HG03432 (cell line): Measurements from ENCODE around the gene ADNP2.

Experiments used
- ATAC-seq: cut with Tn5 transposase; IDR thresholded peaks from one replicate; pipeline ENCODE4 v1.9.1; 2021; ENCODE audit warnings: mild to moderate bottlenecking, moderate library complexity; ENCODE audit not compliant: unreplicated experiment

Gene ADNP2

DNA sequence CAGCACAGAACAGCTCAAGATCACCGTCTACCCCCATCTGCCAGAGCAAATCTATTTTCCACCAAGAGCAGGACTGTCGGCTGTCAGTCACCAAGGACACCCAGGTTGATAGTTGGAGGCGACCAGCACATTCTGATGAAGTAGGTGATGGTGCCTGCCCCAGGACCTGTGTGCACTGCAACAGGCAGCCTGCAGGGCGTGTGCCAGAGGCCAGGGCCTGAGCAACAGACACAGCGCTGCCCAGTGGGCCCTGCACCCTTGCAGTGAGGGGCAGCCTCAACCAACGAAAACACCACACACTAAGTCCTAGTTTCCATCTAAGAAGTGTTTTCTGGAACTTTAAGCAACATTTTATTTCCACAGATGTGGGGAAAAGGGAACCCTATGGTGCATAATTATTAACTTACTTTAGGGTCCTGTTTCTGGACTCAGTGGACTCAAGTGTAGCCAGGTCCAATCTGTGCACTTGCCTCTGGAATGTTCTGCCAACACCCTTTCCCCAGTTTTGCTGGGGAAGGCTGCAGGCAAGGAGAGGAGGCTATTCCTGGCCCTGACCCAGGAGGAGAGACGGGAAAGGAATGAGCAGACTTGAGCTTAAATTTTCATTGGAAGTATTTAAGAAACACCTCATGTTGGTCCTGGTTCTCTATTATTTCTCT is 61.5 kb downstream of the ADNP2 start:
- no peak for ATAC-seq

DNA sequence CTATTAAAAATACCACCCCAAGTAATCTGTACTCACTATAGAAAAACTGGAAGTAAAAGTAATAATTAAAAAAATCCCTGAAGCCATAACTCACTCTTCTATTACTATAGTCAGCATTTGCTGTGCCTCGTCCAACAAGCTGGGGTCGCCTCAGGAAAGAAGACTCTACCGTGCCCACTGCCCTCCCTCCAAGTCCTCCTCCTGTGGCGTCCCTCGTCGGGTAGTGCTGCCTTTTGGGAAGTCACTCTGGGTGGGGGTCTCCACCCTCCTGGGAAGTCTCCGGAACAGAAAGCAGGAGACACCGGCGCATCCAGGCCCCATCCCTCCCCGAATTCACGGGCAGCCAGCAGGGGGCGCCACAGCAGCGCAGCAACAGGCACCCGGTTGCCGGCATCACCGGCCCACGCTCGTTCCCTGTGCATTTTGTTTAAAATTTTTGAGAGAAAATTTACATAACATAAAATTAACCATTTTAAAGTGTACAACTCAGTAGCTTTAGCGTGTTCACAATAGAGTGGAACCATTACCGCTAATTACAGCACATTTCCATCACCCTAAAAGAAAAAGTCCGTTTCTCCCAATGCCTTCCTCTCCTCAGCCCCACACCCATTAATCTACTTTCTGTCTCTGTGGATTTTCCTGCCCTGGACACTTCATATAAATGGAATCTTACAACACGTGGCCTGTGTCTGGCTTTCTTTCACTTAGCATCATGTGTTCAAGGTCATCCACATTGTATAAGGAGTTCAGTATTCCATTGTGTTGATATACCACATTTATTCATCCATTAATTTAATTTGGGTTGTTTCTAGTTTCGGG is 62.2 kb downstream of the ADNP2 start:
- peak; percentile 58 for ATAC-seq

DNA sequence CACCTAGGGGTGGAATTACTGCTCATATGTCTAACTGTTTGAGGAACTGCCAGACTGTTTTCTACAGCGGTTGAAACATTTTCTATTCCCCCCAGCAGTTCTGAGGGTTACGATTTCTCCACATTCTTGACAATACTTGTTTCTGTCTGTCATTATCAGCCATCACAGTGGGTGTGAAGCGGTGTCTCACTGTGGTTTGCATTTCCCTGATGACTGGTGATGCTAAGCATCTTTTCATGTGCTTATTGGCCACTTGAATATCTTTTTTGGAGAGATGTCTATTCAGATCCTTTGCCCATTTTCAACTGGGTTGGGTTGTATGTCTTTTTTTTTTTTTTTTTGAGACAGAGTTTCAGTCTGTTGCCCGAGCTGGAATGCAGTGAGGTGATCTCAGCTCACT is 63.0 kb downstream of the ADNP2 start:
- ATAC-seq, result no peak

- no peak for ATAC-seq
Observed at GRCh38 chr18:80173060-80173459, 64.0 kb downstream of the ADNP2 start.

DNA sequence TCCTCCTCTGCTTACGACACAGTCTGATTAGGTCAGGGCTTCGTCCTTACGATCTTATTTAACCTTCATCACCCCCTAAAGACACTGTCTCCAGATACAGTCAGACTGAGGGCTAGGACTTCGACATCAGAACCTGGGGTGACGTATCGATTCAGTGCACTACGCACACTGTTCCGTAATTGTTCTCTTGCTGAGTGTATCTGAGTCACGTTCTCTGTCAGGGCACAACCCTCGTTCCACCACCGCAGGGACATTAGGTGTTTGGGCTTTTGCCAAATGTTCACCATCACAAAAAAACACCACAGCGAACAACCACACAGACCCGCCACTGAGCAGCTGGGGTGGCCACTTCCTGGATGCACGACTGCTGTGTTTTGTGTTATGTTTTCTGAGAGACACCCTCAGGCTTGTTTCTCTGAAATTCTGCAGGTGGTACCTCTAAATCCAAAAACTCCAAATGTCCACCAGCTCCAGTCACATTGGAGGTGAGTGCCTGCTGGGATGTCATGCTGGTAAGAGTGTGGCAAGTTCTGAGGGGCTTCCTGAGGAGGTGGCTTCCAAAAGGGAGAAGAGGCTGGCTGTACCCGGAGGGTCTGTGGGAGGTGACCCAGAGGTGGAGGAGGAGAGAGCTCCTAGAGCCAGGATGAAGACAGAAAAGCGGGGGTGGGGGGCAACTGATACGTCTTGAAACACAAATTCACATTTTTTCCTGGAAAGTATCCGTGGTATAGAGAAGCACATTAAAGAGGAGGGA is 66.6 kb downstream of the ADNP2 start:
- ATAC-seq, result no peak

- ATAC-seq, result no peak
Observed at GRCh38 chr18:80176334-80177073, 67.4 kb downstream of the ADNP2 start.

DNA sequence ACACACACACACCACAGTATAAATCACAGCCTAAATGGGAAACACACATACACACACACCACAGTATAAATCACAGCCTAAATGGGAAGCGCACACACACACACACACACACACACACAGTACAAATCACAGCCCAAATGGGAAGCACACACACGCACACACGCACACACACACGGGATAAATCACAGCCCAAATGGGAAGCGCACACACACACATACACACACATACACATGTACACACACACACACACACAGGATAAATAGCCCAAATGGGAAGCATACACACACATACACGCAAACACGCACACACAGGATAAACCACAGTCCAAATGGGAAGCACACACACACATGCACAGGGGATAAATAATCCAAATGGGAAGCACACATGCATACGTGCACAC is 68.1 kb downstream of the ADNP2 start:
- ATAC-seq, result no peak

- ATAC-seq, result no peak
Observed at GRCh38 chr18:80178935-80179818, 70.1 kb downstream of the ADNP2 start.

DNA sequence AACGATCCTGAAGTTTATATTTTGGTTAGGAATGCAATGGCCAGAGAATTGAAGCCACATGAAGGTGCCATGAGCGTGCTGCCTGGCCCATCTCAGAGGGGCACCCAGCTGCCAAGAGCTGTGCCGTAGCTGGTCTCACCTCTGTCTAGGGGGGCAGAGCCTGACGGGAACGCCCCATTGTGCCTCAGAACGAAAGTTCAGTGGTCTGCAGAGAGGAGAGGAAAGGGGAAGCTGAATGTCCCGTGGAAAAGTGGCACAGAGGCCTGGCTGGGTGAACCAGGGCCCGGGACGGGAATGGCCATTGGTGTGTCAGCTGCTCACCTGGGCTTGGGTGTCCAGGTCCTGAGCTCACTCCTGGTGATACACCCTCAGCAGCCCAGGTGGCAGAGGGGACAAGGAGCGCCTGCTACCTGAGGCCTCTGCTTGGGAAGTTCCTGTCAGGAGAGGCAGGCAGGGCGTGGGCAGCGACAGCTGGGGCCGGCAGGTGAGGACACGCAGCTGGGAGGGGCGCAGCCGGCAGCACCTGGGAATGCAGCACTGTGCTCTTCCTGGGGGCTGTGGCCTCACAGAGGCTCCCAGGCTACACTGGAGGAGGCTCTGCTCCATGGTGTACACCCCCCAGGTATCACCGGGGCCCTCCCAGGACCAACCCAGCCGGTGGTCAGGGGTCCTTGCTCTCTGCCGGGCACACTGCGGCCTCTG is 70.9 kb downstream of the ADNP2 start:
- ATAC-seq, result peak; percentile 64

- no peak for ATAC-seq
Observed at GRCh38 chr18:80180778-80181564, 71.9 kb downstream of the ADNP2 start.

DNA sequence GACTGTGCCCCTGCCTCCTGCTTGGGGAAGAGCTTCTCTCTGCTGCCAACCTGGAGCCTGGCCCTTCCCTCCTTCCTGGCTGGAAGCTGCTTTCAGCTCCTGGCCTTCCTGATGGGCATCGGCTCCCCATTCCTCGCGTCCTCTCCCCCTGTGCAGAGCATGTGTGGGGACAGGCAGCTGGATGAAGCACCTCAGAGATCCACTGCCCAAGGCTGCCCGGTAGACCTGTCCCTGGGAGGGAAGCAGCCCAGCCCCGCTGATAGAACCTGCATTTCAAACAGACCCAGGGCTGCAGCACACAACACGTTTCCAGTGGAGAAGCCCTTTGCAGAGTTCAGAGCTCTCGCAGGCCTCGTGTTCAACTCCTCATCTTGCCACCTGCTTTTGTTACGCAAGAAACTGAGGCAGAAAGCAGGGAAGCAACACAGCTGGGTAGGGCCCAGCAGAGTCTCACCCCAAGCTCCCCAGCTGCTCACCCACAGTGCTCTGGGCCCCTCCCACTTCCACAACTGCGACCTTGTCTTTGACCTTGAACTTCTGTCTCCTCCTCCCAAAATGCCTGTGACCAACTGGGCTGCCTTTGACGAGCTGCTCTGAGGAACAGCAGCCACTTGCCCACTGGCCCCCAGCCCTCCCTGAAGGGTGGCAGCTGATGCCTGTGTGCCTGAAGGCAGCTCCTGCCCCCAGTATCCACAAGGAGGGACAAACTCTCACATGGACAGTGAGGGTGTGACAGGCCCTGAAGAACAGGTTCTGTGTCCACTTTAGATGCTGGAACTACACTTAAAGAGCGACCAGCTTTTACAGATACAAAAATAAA is 72.8 kb downstream of the ADNP2 start:
- ATAC-seq, result no peak

DNA sequence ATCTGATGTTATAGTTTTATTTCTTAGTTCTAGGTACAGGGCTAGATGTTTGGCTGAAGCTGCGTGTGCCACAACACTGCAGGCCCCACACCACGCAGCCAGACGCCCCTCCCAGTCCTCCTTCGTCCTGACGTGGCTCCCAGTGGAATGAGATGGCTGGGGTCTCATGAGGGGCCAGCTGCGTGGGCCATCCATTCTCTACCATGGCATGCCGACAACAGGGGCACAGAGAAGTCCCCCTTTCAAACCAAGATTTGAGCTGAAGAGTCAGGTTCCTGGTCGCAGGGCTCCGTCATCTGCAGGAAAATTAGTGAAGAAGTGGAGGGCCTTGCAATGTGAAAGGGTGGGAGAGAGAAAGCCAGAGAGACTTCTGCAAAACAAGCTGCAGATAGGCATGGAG is 73.8 kb downstream of the ADNP2 start:
- no peak for ATAC-seq

- ATAC-seq, result no peak
Observed at GRCh38 chr18:80183273-80184050, 74.4 kb downstream of the ADNP2 start.

- ATAC-seq, result no peak
Observed at GRCh38 chr18:80184243-80184772, 75.2 kb downstream of the ADNP2 start.

GRCh38 chr18:80185545-80185944 is 76.5 kb downstream of the ADNP2 start:
- ATAC-seq, result no peak

- no peak for ATAC-seq
Observed at GRCh38 chr18:80187956-80188642, 79.0 kb downstream of the ADNP2 start.
